Activated CD4-positive, CD25-positive, alpha-beta regulatory T cell treated with anti-CD3 and anti-CD28 coated beads, Interleukin-2, amount 50 U/mL, for 16 hours (primary cell): ENCODE measurements around the gene DHRS7B.

Experiments
- DNase-seq: peaks from one replicate; pipeline ENCODE4 v3.0.0-alpha.2; 2020; ENCODE audit warnings: low read depth, low spot score

DHRS7B gene

DNA sequence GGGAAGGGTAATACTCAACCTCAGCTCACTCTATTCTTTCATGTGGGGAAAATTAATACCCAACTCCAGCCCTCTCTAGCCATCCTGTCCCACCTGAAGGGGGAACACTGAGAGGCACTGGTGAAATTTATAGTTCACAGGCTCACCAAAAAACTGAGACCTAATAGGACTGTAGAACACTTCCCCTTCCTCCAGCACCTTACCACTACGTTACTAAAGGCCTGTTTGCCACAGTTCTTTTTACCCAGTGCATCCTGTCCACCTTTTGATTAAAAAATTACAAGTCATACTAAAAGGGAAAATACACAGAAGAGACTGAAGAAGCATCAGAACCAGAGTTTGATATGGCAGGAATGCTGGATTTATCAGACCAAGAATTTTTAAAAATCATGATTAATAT, 26.0 kb downstream of the DHRS7B start:
- DNase-seq = no peak

DNA sequence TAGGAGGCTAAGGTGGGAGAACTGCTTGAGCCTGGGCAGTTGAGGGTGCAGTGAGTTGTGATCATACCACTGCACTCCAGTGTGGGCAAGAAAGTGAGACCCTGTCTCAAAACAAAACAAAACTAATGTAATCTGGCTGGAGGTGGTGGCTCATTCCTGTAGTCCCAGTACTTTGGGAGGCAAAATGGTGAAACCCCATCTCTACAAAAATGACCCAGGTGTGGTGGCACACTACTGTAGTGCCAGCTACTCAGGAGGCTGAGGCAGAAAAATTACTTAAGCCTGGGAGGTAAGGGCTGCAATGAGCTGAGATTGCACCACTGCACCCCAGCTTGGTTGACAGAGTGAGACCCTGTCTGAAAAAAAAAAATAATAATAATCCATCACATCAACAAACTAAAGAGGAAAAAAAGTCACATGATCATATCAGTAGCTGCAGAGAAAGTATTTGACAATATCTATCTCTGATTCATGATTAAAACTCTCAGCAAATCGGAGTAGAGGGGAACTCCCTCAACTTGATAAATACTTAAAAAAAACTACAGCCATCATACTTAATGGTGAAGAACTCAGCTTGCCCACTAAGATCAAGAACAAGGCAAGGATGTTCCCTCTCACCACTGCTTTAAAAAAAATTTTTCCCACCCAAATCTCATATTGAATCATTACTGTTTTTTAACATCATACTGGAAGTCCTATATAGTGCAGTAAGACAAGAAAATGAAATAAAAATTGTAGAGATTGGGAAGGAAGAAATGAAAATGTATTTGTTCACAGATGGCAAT, 31.0 kb downstream of the DHRS7B start:
- no peak for DNase-seq

DNA sequence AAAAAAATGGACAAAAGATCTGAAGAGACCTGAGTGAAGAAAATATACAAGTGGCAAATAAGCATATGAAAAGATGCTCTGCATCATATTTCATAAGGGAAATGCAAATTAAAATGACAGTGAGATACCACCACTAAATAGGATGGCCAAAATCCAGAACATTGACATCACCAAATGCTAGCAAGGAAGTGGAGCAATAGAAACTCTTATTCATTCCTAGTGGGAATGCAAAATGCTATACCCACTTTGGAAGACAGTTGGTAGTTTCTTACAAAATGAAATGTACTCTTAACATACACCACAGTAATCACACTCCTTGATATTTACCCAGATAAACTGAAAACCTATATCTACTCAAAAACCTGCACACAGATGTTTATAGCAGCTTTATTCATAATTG, 33.6 kb downstream of the DHRS7B start:
- DNase-seq = no peak

DNA sequence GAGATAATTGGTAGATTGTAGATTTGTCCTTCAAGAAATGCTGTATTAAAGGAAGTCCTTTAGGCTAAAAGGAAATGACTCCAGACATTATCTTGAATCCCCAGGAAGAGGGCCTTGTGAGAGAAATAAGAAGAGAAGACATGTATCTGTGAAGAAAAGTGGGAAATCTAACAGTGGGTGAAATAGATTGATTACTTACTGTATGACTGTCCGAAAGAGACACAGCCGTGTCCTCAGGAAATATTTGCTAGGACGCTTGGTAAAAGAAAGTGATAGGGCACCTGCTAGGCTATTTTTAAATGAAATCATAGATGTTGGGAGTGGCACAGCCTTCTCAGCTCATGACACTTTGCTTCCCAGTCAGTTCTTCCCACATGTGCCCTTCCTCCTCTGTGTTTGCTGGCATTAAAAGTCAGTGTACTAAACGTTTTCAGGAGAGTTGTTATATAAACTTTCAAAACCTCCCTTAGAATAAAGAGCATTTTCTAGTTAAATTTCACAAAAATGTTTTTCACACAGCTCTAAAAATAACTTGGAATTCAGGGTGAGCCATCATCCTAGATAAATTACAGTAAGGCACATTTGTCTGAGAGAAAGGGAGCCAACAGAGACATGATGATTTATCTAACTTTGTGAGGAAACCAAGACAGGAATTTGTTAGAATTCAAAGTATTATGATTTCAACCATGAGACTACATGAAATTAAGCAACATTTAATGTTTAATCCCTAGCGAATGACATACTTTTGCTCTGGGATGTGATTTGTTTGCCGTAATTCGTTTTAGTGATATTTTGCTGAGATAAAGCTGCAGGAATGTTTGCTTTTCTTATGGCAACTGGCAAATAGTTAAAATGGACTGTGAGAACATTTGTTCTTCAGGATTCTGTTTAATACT, 35.0 kb downstream of the DHRS7B start:
- DNase-seq = no peak

DNA sequence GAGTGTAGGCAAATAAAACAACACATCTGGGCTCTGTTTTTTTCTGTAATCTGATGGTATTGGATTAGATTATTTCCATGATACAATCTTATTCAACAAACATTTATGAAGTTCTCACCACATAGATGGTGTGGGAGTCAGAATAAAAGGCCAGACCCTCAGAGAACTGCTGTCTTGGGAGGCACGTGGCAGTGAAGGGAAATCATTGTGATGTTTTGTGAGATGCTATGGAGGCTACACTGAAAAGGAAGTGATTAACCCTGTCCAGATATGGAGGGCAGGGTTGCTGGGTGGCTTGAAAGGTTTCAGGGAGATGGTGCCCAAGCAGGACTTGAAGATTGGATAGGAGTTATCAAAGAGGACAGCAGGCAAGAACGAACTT, 35.6 kb downstream of the DHRS7B start:
- no peak for DNase-seq

DNA sequence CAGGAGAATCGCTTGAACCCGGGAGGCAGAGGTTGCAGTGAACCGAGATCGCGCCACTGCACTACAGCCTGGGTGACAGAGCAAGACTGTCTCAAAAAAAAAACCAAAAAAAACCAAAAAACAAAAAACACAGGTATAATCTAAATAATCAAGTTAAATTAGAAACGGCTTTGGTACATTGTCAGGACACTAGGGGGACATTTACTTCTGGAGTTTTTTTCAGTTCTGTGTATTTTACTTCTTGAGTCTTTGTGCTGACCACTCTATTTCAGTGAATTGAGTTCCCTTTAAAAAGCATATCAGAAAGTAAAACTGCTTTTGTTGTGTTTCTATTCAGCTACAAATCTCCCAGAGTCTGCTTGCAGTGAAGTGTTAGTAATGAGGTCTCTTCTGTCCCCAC, 36.3 kb downstream of the DHRS7B start:
- DNase-seq = no peak

DNA sequence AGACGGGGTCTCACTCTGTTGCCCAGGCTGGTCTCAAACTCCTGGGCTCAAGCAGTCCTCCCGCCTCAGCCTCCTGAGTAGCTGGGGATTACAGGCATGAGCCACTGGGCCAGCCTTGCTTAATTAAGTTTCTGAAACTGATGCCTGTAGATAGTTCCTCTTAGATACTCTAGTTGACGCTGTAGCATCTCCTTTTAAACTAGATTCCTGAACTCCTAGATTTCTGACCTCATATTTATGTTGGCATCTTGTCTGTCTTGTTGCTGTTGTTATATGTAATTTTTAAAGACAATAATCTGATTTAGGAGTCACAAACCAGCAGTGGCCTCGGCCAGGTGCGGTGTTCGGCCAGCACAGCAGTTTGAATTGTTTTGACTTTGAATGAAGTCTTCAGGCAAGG, 37.5 kb downstream of the DHRS7B start:
- no peak for DNase-seq

DNA sequence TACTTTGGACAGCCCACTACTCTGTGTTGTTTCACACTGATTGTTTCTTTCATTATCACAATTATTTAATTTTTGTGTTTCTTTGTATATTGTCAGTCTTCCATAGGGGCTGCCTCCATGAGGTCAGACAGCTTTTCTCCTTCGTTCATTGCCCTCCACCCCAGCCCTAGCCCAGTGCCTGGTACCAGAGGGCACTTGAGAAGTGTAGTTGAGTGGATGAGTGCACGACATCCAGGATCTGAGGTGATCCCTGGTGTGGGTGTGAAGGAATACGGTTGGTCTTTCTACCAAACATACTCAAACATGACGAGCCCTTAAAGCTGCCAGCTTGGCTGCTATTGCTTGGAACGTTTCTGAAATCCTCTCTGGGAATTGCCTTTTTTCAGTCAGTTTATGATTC, 37.9 kb downstream of the DHRS7B start:
- no peak for DNase-seq

DNA sequence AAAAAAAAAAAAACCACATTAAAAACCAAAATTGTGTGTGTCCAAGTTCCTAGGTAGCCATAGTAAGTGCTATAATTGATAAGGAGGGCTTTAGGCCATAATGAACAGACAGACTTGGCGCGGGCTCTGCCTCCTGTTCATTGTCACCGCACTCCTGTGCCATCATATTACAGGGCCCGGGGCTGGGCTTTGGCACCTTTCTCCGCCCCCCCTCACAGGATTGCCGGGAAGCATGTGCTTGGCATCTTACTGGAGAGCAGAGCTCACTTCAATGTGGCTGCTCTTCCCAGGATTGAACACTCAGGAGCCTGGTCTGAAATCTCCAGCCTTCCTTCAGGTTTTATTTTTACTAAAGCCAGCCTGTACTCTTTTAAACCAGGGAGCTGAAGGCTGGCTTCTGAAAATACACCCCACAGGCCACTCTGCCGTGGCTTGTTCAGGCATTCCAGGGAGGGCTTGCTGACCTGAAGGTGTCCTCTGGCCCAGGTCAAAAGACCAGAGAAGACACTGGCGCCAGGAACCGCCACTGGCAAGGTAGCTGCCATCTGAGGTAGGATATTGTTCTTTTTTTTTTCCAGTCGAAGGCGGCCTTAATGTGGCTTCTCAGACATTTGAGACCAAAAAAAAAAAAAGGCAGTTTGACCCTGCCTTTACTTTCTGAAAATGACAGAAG, 39.3 kb downstream of the DHRS7B start:
- DNase-seq = no peak

DNA sequence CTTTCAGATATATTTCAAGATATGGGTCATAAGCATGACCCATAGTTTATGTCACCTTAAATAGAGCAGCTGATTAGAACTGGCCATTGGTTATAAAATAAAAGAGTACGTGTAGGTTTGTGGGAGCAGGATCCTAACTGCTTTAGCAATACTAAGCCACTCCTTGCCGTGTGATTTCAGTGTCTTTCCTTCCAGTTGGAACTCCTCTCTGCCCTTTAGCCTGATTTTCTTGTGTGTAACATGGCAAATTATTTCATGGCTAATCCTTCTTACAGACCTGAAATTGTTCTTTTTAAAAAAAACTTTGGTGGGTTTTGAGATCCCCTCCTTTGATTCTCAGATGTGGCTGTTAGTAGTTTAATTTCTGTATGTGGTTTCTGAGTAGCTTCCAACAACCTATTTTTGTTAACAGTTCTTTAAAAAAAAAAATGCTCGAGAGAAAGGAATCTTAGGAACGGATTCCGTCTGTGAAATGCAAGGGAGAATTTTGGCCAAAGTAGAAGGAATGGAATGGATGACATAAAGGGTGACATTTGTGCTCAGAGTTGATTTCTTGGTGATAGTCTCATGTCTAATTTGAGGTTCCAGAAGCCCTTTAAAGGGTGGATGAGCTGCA, 39.9 kb downstream of the DHRS7B start:
- no peak for DNase-seq

DNA sequence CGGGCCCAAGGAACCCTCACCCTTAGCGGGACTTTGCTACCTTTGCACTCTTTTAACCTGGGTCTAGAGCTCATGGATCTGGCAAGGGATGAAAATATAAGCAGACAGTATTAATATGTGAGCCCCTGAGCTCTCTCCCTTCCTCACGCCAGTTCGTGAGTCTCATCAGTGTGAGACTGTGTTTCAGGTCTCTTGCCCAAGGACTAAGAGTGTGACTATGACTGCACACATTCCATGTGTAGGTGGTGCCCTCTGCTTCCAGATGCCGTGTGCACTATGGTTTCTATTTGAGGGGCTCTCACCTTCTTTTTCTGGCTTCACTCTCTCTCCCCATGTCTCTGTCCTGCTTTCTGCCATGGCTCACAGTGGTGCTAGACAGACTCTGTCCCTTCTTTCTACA, 40.5 kb downstream of the DHRS7B start:
- no peak for DNase-seq

DNA sequence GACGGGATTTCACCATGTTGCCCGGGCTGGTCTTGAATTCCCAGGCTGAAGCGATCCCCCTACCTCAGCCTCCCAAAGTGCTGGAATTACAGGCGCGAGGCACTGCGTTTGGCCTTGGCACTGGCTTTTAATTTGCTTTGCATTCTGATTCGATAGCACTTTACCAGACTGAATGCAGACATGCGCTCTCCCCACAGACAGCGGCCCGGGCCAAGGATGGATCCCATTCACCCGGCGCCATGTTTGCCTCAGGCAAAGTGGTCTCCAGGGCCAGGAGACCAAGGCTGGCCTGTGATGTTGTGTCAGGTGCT, 41.7 kb downstream of the DHRS7B start:
- no peak for DNase-seq

DNA sequence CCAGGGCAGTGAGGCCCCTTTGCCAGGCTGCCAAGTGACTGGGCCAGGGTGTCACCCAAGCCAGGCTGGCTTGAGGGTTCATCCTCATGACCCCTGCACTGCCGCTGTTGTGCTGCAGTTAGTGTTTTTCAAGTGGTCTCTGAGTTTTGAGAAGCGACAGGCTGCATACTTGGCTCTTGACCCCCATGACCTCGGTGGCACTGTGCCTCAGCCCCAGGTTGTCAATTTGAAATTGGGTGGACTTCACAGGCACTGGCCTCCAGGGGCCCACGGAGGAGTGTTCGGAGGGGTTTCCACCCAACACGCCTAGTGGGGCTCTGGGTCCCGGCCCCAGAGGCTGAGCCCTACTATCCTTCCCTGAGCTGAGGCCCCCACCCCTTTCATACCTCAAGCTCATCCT, 42.7 kb downstream of the DHRS7B start:
- DNase-seq = no peak

DNA sequence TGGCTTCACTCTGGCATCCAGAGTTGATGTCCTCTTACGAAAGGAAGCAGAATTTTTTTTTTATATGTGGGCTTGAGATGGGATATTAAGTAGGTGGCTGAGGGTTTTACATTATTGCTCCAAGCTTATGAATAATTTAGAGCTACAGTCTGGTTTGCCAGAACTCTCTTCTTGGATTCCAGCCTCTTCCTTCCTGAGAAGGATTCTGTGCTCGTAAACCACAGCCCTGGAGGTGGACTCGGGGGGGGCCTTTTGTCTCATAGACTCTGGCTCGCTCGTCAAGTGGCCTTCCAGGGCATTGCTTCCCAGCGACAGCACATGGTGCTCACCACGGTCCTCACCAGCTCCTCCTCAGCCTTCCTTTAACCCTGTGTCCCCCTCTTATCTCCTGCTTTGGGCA, 44.0 kb downstream of the DHRS7B start:
- no peak for DNase-seq

DNA sequence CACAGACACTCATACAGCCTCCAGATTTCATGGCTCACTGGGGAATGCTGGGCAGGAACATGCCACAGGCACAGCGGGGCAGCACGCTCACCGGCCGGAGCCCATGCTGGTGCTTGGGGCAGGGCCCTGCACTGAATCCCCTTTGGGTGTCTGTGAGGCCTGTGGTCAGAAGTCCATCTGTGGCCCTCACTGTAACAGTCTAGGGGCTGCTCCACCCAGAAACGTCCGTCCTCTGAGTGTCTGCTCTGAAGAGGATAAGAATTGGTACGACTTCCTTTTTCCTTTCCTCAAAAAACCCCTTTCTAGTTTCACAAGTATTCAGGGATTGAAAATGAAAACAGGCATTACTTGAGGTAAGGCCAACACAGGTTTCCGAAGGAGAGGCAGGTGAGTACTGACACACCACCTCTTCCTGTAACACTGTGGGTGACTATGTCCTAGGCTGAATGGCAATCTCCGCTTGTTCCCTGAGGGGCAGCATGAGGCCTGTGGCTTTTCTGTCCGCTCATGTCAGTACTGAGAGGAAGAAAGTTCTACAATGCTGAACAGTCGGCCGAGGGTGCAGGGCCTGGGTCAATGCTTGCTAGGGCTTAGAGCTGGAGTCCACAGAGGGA, 44.7 kb downstream of the DHRS7B start:
- no peak for DNase-seq

DNA sequence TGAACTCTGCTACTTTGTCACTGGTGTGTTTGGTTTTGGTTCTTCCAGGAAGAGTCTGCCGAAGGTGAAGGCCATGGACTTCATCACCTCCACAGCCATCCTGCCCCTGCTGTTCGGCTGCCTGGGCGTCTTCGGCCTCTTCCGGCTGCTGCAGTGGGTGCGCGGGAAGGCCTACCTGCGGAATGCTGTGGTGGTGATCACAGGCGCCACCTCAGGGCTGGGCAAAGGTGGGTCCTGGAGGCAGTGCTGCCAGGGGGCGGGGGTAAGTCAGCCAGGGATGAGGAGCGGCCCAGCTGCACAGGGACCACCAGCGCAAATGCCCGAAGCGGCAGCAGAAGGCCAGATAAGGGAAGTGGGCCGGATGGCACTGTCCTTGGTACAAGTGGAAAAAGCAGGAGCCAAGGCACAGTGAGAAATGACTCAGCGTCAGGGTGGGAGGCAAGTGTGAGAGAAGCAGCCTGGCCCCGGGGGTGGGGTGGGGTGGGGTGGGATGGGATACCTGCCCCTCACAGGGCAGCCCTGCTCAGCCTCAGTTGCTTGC, 45.3 kb downstream of the DHRS7B start:
- no peak for DNase-seq

DNA sequence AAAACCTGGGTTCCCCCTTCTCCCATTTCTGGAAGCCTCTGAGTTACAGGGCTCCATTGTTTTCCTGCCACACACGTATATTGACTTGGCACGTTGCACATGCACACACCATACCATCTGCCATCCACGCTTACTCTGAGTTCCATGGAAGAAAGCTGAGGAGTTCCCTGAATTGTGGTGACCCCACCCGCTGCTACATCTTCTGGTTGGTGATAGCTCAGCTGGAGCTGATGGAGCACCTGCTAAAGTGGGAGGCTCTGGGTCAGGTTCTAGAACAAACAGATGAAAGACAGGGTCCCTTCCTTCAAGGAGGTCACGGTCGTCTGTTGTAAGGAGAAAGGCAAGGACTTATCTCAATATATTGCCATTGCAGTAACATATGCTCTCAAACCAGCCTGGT, 46.1 kb downstream of the DHRS7B start:
- no peak for DNase-seq

DNA sequence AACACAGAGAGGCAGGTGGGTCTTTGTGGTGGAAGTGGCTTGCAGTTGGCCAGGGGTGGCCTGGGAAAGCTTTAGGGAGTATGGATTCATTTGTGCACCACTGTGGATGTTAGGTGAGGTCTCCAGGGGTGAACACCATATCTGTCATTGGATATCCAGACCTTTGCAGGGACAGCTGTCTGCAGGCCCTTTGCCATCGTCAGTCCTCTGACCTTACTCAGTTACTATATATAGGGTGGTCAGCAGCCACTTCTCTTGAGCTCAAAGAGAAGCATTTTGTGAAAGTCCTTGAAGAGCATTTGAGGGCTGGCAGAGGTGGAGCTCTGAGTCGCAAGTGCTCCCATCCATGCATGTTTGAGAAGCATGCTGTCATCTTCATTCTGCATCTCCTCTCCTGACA, 46.8 kb downstream of the DHRS7B start:
- DNase-seq = no peak

DNA sequence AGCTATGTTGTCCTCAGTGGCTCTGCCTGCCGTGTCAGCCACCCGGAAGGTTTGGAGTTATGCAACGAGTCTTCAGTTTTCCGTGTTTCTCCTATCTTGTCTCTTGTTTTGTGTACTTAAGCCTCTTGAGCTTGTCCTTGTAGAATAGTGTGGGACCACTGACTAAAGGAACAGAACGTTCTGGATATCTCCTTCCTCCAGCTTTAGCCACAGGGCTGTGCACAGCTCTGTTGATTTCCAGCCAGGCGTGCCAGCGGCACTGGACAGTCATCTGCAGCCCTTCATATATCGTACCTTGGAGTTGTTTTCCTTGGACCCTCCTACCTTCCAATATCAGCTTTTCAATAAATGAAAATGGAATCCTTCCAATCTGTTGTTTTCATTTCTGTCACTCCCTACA, 47.4 kb downstream of the DHRS7B start:
- no peak for DNase-seq

DNA sequence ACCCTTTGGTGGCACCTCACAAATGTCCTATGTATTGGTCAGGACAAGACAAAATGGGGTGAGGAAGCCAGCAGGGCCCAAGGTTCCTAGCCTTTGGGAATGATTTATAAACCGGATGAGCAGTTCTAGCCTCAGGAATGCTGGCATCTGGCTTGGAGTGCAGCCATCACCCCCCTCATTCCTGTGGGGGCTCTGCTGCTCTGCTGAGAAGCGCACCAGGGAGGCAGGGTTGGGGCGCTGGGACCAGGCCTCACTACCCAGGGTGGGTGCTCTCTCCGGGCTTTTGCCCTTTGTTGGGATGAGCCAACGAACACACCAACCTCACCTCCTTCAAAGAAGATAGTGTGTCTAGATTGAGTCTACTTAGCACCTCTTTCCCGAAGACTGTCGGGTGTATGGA, 47.9 kb downstream of the DHRS7B start:
- no peak for DNase-seq

DNA sequence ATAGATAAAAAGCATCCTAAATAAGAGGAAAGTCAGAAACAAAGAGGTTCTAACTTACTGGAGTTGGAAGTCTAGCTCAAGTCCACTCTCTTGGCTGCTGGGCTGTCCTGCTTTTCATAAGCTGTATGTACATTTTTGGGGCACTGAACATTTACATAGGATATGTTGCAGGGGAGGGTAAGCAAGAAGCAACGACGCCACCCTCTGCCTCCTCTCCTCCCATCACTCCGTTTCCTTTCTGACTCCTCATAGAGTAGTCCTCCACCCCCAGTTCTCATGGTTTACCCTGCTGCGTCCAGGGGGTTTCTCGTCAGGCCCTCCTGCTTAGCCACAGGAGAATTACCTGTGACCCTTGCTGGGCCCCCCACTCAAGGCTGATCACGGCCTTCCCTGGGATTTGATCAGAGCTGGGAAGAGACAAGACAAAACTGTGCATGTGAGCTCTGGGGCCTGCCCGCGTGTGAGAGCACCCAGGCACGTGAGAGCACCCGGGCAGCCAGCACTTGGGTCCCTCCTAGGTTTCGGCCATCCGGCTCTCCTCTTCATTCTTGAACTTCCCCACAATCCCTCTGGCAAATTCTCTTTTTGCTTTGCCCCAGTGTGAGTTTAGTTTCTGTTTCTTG, 50.1 kb downstream of the DHRS7B start:
- no peak for DNase-seq
